Activated naive CD4-positive, alpha-beta T cell treated with anti-CD3 and anti-CD28 coated beads, Interleukin-2, amount 50 U/mL, for 72 hours (primary cell): ENCODE results near the gene GAGE12H. TPM values are rescaled to one million over a fixed set of nuclear protein-coding genes. Genes with fewer than 3 reads are reported as not detected.

Experiments
- total RNA-seq, 2 donors: library from RNA; stranded (reverse); gene quantifications; one replicate each; pipeline ENCODE4 v1.2.3, GENCODE V29; 2022

Gene GAGE12H
- total RNA-seq, 2 donors from 2014 or later: not detected

Other genes starting within 250 kb of the GAGE12H start
- gene GAGE13, start 248.4 kb upstream of the GAGE12H start, total RNA-seq: not detected
- gene GAGE12C, start 47.8 kb upstream of the GAGE12H start, total RNA-seq: not detected
- not detected for gene GAGE12D, start 38.2 kb upstream of the GAGE12H start, total RNA-seq
- gene GAGE12E, start 28.7 kb upstream of the GAGE12H start, total RNA-seq: not detected
- gene GAGE12F, start 19.1 kb upstream of the GAGE12H start, total RNA-seq: not detected
- gene GAGE12G, start 9.5 kb upstream of the GAGE12H start, total RNA-seq: not detected
- not detected for gene GAGE2A, start 9.5 kb downstream of the GAGE12H start, total RNA-seq
- gene GAGE1, start 19.1 kb downstream of the GAGE12H start, total RNA-seq: not detected
- not detected for gene PAGE1, start 116.0 kb downstream of the GAGE12H start, total RNA-seq
- gene PAGE4, start 249.4 kb downstream of the GAGE12H start, total RNA-seq: not detected